Ovary (tissue), 9 donors: ENCODE measurements around the gene CRYL1. TPM values are rescaled to one million over a fixed set of nuclear protein-coding genes. Genes with fewer than 3 reads are reported as not detected.

Experiments used
- DNase-seq, 5 donors: peaks; one replicate each; pipeline ENCODE4 v3.0.0-alpha.2; 2019 to 2020
- H3K27ac ChIP-seq, 2 donors: fragments of 200-600 bp; one replicate each; pipeline versions ENCODE4 v1.5.1 to v1.8.0; 2019 to 2022
- H3K27me3 ChIP-seq: fragments of 200-600 bp; one replicate; pipeline ENCODE4 v1.8.0; 2022
- H3K36me3 ChIP-seq: fragments of 200-600 bp; sonication (generic); one replicate; pipeline ENCODE4 v1.5.1; 2019
- H3K4me1 ChIP-seq: one replicate; pipeline ENCODE4 v1.8.1; 2013; ENCODE audit warnings: mild to moderate bottlenecking, moderate library complexity; ENCODE audit not compliant: insufficient read depth
- H3K4me3 ChIP-seq: fragments of 200-600 bp; sonication (generic); one replicate; pipeline ENCODE4 v1.5.1; 2017
- H3K9me3 ChIP-seq, 2 donors: fragments of 200-600 bp in 1 of 2; sonication (generic) in 1 of 2; one replicate each; pipeline versions ENCODE4 v1.5.1 to v1.8.1; 2013 to 2019; ENCODE audit warnings: mild to moderate bottlenecking in 1 of 2, moderate library complexity in 1 of 2
- CTCF ChIP-seq, 3 donors: fragments of 450-650 bp in 2 of 3; fragments of 200-600 bp in 1 of 3; IDR thresholded peaks; one replicate each; pipeline versions ENCODE4 v1.5.1 to v1.8.0; 2016 to 2022; ENCODE audit warnings: antibody characterized with exemption in 3 of 3, mild to moderate bottlenecking in 1 of 3
- EP300 ChIP-seq: sonication (generic); formaldehyde crosslinking; IDR thresholded peaks from one replicate; pipeline ENCODE4 v1.6.1; 2017; ENCODE audit warnings: antibody characterized with exemption
- POLR2A ChIP-seq: fragments of 450-650 bp; IDR thresholded peaks from one replicate; pipeline ENCODE4 v1.6.1; 2017; ENCODE audit warnings: antibody characterized with exemption, mild to moderate bottlenecking, moderate library complexity
- WGBS, 3 donors: extraction: QIAGEN DNeasy Blood & Tissue Kit in 1 of 3; methylation state at CpG; one replicate each; pipeline versions ENCODE4 v1.1.5 to v1.1.7; 2013 to 2017; 5-methylcytosine and 5-hydroxymethylcytosine counted together
- intact Hi-C, 4 donors: fragments of 100-400 bp; cut with DNase I; formaldehyde crosslinking; loops; one replicate each; pipeline versions ENCODE4 v1.11.0 to v1.15.1; 2022 to 2023
- polyA plus RNA-seq, 2 donors: library from polyadenylated mRNA; stranded (reverse); fragments of 200-250 nt in 1 of 2; fragments of 350-450 nt in 1 of 2; fragmentation: Illumina TruSeq in 1 of 2; extraction: RNeasy Lipid Tissue Mini Kit (QIAGEN cat#74804) in 1 of 2; gene quantifications; one replicate each; pipeline ENCODE4 v1.2.3, GENCODE V29; 2013 to 2014
- total RNA-seq, 7 donors: library from RNA; depleted of rRNA in 2 of 7; stranded (reverse); fragments of >200 nt in 2 of 7; fragmentation: NEBNext Ultra II Directional in 3 of 7; extraction: Animal tissue kit (Norgen Biotek cat#: 25700) in 3 of 7; gene quantifications; one replicate each; pipeline versions ENCODE4 v1.1.0 to v1.2.4, GENCODE V29; 2016 to 2023
- donor health status: DM: no; HTN: no; CAD: no; lungs with moderate emphysema.
- donor health status: DM: no; HTN: no; CAD: no.
- donor health status: Bipolar disorder and iron deficiency.
- donor health status: DM: yes; HTN: yes; CAD: no.
- donor health status: DM: no; HTN: no; CAD: no.
- donor health status: DM: yes; HTN: yes; CAD: no.

The CRYL1 gene
- total and polyA plus RNA-seq, 9 donors: 17.3 to 41.7 (median 25.8) TPM

- Histone ChIP-seq H3K4me1 (peaks cover 3% of the 10 kb centered on the region), H3K36me3 (no peaks in the 10 kb centered on the region), H3K9me3 (no peaks in the 10 kb centered on the region), H3K4me3 (peak overlapping the region; percentile 81), H3K27me3 (no peaks in the 10 kb centered on the region), H3K27ac (no peak overlapping the region)
- no peak for TF ChIP-seq CTCF (IDR thresholded peaks at IDR 0.05)
- no peak for TF ChIP-seq POLR2A
- TF ChIP-seq EP300: no peak
- DNase-seq: no peak
- intact Hi-C loops: no loop called here
- 15 to 31% (median 29%) methylated on average over 6 of the region's 6 CpGs for WGBS, 3 donors
Observed at GRCh38 chr13:20526664-20527063, 1.0 kb upstream of the CRYL1 start.

DNA sequence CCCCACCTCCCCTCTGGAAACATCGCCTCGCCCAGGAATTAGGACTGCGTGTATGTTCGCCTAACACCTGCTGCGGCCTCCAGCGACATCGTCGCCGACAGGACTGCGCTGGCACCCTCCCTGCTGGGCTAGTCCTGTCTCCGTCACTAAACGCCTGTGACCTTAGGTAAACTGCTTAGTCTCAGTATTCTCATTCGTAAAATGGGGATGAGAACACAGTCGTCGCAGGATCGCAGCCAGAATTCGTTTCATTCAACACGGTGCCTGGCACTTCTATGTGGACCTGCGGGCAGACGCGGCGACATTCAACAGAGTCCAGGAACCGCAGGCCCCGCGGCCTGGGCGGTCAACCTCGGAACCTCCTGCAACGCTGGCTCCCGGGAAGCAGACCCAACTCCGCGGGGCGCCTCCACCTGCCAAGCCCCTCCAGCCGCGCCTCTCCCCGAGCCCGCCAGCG, 485 bp downstream of the CRYL1 start:
- no peaks in the 10 kb centered on the region for H3K36me3 ChIP-seq
- H3K9me3 ChIP-seq: no peaks in the 10 kb centered on the region
- intact Hi-C loops: no loop called here
- H3K4me3 ChIP-seq: peak overlapping the region; percentile 81
- no peaks in the 10 kb centered on the region for H3K27me3 ChIP-seq
- peaks cover 3% of the 10 kb centered on the region for H3K4me1 ChIP-seq
- DNase-seq: peak; percentile 13 to 38 (median 26)
- no peak overlapping the region for H3K27ac ChIP-seq
- 2 to 3% (median 3%) methylated on average over 24 to 37 of the region's 37 CpGs for WGBS, 3 donors
- TF ChIP-seq POLR2A: no peak
- TF ChIP-seq CTCF (IDR thresholded peaks at IDR 0.05): no peak
- TF ChIP-seq EP300: no peak

GRCh38 chr13:20521364-20522115, 4.1 kb downstream of the CRYL1 start:
- peaks cover 3% of the 10 kb centered on the region for H3K4me1 ChIP-seq
- WGBS, 3 donors: 93 to 95% (median 94%) methylated on average over 5 of the region's 5 CpGs
- no peak overlapping the region for H3K27ac ChIP-seq
- no peaks in the 10 kb centered on the region for H3K27me3 ChIP-seq
- no peaks in the 10 kb centered on the region for H3K9me3 ChIP-seq
- TF ChIP-seq POLR2A (no peak), EP300 (no peak), CTCF (IDR thresholded peaks at IDR 0.05) (no peak)
- intact Hi-C loops: no loop called here
- no peak for DNase-seq
- no peaks in the 10 kb centered on the region for H3K36me3 ChIP-seq
- H3K4me3 ChIP-seq: no peak overlapping the region

GRCh38 chr13:20519875-20520274, 5.8 kb downstream of the CRYL1 start:
- intact Hi-C loops: no loop called here
- no peaks in the 10 kb centered on the region for H3K27me3 ChIP-seq
- WGBS, 3 donors: 89 to 93% (median 91%) methylated on average over 1 of the region's 1 CpG
- no peaks in the 10 kb centered on the region for H3K36me3 ChIP-seq
- no peak overlapping the region for H3K27ac ChIP-seq
- no peaks in the 10 kb centered on the region for H3K4me1 ChIP-seq
- TF ChIP-seq EP300: no peak
- no peak for TF ChIP-seq CTCF (IDR thresholded peaks at IDR 0.05)
- TF ChIP-seq POLR2A: no peak
- DNase-seq: no peak
- no peak overlapping the region for H3K4me3 ChIP-seq
- no peaks in the 10 kb centered on the region for H3K9me3 ChIP-seq
